Right ventricle myocardium superior (tissue), 1 donor: Measurements from ENCODE around the gene NEK8. TPM values are rescaled to one million over a fixed set of nuclear protein-coding genes. Genes with fewer than 3 reads are reported as not detected.

Experiments used
- ATAC-seq: fragments of 200-7000 bp; cut with Tn5 transposase; one replicate; pipeline ENCODE4 v1.9.1; 2020; ENCODE audit warnings: mild to moderate bottlenecking; ENCODE audit not compliant: poor library complexity
- DNase-seq: peaks from one replicate; pipeline ENCODE4 v3.0.0-alpha.2; 2020
- intact Hi-C: fragments of 100-400 bp; cut with DNase I; formaldehyde crosslinking; loops from one replicate; pipeline ENCODE4 v1.11.2; 2022
- long read RNA-seq: library from polyadenylated mRNA; unstranded; transcript quantifications from one replicate; pipeline ENCODE4 v2.0.0, GENCODE V29; 2021
- total RNA-seq: library from RNA; stranded (reverse); fragmentation: NEBNext Ultra II Directional; extraction: Animal tissue kit (Norgen Biotek cat#: 25700); gene quantifications from one replicate; pipeline ENCODE4 v1.2.1, GENCODE V29; 2021
- donor health status: DM: no; HTN: yes; CAD: no; lungs with severe emphysema.

NEK8 gene
- total RNA-seq, result 0.30 TPM
- long read RNA-seq, partial matches to known transcripts, result 0 of 4 reads
- long read RNA-seq, other reads (novel, unspliced or antisense), result 3 of 4 reads

DNA sequence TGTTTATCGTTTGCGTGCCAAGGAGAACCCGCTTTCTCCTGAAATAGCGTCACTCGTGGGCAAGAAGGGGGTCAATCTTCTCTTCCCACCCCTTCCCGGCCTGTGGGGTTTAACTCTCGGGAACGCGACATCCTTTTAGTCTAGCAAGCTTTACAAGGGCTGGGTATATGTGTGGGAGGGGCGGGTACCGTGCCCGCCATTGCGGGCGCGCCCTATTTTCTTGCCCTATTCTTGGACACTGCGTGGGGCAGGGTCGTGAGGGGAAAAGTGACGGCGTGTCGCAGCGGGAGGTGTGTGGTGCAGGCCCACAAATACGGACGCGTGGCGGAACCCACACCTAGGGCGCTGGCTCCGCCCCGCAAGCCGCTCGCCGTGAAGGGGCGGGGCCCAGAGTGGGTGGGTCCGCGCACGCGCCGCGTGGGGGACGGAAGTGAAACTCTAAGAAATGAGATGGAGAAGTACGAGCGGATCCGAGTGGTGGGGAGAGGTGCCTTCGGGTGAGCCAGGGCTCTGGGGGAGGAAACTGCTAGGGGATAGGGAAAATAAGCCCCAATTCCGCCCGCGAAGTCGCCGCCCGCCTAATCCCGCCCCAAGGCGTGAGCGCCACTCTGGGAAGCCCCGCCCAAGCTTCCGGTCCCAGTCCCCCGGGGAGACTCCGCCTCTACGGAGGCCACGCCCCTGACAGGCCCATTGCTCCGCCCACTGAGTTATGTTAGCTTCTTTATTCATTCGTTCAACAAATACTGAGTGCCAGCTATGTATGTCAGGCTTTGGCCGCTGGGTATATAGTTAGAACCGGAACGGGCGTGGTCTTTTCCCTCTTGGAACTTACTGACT lies at the start of gene NEK8:
TSS of gene NEK8 (plus strand) at position 425 of the 837 bp plus-strand sequence. CDS start at position 451, 26 bp downstream.
- peak; percentile 97 for DNase-seq
- intact Hi-C loops, result loop anchor here (5.0 to 10.0 kb wide), 2 partner anchors 224 to 376 kb away; partner anchors contain the start of gene PHF12
- ATAC-seq, result peak; percentile 84

DNA sequence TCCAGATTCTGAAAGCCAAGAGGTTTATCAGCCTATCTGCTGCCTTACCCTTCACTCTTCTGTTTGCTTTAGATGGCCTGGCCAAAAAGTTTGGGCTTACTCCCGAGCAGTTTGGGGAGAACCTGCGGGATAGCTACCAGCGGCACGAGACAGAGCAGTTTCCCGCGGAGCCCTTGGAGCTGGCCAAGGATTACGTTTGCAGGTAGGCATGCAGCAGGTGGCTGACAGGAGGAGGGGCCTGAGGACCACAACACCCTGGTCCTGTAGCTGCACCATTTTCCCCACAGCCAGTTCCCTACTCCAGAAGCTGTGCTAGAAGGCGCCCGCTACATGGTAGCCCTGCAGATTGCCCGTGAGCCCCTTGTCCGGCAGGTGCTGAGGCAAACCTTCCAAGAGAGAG lies 45.9 kb upstream of the NEK8 start:
- DNase-seq (no peak), ATAC-seq (no peak)
- intact Hi-C loops, result no loop called here

DNA sequence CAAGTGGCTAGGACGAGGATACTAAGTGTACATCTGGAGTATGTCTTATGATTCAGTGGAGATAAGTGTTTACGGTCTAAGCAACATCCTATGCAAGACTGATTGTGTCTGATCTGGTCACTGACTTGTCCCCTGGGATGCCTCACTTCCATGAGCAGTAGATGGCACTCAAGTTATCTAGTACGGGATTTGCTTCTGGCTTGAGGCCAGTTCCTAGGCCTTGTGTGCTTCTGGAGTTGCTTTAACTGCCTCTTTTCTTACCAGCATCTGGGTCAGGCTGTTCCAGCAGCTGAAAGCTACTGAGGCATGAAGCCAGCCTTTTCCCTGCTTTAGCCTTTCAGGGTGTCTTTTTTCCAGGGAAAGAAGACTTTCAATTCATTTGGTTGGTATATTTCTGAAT lies 43.6 kb upstream of the NEK8 start:
- DNase-seq (no peak), ATAC-seq (peak; percentile 34)
- intact Hi-C loops, result no loop called here

DNA sequence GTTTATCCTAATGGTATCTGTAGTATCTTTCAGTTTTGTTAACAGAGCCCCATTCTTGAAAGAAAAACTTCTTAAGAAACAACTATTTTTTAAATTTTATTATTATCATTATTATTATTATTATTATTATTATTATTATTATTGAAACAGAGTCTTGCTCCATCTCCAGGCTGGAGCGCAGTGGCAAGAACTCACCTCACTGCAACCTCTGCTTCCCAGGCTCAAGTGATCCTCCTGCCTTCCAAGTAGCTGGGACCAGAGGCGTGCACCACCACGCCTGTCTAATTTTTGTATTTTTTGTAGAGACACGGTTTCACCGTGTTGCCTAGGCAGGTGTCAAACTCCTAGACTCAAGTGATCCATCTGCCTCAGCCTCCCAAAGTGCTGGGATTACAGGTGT lies 43.2 kb upstream of the NEK8 start:
- DNase-seq (no peak), ATAC-seq (no peak)
- intact Hi-C loops, result no loop called here

DNA sequence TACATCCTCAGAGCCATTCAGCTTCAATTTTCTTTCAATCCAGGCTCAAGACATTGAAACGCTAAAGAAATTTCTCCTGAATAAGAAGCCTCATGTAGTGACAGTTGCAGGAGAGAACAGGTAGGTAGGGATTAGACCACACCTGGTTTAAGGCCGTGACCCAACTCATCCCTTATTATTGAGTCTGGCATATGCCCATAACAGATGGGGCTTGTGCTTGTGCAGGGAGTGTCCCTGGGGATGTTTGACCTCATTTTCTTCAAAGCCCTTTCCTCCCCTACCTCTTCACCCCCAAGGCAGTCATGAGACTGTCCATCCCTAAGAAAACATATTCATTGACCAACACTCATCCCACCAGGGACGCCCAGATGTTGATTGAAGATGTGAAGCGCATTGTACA lies 42.3 kb upstream of the NEK8 start:
- ATAC-seq, result no peak
- intact Hi-C loops, result no loop called here

DNA sequence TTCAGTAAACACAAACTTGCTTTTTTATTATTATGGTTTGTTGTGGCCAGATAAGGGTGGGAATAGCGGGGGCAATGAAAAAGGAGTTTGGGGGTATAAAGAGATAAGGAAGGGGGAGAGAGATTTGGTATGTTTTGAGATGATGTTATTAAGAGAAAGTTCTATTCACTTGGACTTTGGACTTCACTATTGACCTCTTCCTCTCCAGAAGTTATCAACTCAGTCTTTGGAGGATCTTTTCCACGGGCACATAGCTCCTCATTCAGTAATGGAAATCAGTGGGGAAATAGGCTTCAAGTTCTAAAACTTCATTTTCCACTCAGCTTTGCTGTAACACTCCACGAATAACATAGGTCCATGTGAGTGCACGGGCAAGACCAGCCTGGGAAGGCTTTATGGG lies 40.1 kb upstream of the NEK8 start:
- intact Hi-C loops, result no loop called here
- DNase-seq, result no peak
- ATAC-seq, result no peak

More for the DNA sequence above, 42.3 kb upstream of the NEK8 start:
- no peak for DNase-seq

DNA sequence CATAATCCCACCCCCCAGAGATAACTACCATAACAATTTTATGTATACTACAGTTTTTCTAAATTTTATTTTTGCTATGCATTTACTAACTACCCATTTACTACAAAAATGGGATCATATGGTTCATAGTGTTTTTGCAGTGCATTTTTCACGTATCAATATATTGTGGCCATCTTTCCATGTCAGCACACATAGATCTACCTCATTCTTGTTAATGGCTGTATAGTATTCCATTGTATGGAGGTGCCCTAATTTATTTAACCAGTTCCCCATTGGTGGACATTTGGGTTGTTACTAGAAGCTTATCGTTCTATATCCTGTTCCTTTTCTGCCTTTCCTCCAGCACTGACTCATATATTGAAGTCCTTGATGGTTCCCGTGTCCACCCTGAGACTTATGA lies 39.6 kb upstream of the NEK8 start:
- ATAC-seq (no peak), DNase-seq (no peak)
- intact Hi-C loops, result no loop called here

DNA sequence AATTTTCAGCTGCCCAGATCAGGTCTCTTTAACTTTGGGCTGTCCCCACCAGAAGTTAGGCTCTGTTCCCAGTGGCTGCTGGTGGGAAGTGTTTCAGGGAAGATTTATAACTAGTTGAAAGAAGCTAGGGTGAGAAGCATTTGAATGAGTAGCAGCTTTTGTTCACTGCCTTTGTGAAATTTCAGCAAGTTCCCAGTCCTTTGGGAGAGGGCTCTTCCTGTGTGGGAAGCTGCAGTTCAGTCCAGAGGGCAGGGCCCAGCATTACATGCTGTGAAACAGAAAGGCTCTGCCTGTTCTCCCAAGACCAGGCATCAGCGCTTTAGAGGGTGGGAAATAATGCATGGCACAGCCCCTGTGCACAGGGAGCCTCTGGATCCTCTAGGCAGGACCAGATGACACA lies 34.7 kb upstream of the NEK8 start:
- DNase-seq, result no peak
- no peak for ATAC-seq
- intact Hi-C loops, result no loop called here

DNA sequence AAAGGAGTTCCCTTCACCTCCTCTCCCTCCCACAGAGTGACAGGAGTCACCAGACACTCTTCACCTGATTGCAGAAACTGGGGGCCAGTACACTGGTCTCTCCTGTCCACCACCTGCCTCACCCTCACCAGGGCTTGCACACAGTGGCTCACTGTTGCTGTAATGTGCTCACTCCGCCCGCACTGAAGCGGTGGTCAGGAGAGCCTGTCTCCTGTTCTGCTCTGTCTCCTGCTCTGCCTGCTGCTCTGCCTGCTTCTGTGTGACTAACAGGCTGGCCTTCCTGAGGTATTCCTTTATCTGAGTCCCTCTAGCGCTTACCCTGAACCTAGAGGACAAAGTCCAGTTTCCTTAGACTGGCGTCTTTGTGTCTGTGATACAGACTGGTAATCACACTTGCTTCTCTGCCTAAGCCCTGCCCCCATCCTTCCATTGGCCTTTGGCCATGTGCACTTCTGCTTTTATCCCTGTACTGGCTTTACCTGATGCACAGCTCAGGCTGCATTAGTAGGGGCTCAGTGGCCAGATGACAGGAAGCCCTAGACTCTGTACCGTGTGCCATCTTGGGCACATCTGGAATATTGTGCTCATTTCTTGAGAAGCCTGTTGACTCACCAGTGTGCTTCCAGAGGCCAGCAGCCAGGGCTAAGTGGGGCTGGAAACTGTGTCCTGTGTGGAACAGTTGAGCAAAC lies 30.2 kb upstream of the NEK8 start:
- no peak for DNase-seq
- no peak for ATAC-seq
- intact Hi-C loops, result no loop called here

DNA sequence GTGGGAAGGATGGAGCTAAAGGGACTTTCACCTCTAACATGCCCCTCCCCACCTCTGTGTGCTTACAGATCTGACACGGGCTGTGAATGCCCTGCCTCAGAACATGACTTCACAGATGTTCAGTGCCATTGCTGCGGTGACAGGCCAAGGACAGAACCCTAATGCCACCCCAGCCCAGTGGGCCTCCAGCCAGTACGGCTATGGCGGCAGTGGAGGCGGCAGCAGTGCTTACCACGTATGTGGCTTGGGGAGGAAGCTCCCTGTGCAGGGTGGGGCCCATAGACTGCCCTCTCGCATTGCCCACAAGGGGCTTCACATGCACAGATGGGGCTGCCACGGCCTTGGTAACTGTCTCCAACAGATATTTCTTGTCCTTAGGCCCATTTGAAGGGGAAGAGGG lies 28.3 kb upstream of the NEK8 start:
- ATAC-seq (no peak), DNase-seq (peak; percentile 32)
- intact Hi-C loops, result no loop called here

DNA sequence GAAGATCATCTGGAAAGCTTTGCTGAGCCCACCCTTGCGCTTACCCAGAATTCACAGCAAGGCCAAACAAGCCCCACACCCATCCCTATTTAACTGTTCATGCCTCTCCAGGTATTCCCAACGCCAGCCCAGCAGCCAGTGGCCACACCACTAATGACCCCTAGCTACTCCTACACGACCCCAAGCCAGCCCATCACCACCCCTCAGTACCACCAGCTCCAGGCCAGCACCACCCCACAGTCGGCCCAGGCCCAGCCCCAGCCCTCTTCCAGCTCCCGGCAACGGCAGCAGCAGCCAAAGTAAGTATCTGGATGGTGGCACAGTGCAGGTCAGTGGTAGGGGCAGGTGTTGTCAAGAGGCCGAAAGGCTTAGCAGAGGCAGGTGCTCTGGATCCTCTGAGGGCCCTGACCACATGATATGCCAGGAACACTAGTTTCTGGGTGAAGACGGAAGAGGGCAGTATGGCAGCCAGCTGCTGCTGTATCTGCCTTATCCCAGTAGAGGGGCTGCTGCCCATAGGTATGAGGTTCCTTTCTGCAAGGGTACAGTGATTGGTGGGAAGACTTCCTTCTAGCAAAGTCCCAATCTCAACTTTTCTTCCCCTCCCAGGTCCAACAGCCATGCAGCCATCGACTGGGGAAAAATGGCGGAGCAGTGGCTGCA lies 27.6 kb upstream of the NEK8 start:
- no peak for ATAC-seq
- intact Hi-C loops, result no loop called here

DNA sequence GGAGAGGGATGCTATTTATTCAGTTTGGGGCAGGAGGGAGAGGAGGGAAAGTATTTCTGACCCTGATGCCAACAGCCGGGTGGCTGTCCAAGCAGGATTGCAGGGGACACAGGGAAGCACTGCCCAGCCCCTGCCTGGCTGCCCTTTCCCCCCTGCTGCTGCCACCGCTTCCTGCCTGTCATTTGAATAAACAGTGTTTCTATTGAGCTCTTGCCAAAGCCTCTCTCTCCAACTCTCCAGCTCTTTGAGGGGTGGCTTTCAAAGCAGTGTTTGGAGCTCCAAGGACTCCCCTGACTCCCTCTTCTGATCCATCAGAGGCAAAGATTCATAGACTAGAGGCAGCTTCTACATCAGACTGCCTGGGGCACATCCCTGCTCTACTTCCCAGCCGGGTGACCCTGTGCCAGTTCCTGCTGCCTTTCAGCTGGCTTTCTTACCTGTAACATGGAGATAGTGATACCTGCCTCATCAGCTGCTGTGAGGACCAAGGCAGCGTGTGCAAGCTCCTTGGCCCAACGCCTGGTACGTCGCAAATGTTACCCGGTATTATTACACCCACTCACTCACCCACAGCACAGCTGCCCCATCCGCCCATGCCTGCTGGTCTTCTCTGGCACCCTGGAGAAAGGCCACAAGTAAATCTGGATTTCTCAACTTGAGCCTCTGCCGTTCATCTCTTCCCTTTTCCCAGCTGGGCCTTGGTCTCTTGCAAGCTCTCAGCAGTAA lies 26.4 kb upstream of the NEK8 start:
- intact Hi-C loops, result no loop called here
- DNase-seq (peak; percentile 14), ATAC-seq (no peak)

More for the DNA sequence above, 27.6 kb upstream of the NEK8 start:
- peak; percentile 34 for DNase-seq

DNA sequence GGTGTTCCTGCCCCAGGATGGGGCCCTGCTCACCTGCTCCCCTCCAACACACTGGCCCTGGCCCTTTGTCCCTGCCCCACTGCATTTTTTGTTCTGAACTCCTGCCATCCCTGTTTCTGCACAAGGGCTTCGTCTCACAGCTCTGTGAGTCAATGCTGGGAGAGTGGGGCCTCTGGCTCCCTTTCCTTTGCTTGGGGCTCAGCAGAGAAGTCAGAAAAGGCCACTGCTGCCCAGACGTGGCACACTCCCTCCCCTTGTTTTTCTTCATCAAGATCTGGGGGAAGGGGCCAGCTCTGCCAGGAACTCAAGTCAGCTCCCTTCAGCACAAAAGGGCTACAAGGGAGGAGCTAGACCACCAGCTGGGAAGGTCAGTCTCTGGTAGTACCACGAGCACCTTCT lies 25.8 kb upstream of the NEK8 start:
- ATAC-seq (no peak), DNase-seq (no peak)
- intact Hi-C loops, result no loop called here

DNA sequence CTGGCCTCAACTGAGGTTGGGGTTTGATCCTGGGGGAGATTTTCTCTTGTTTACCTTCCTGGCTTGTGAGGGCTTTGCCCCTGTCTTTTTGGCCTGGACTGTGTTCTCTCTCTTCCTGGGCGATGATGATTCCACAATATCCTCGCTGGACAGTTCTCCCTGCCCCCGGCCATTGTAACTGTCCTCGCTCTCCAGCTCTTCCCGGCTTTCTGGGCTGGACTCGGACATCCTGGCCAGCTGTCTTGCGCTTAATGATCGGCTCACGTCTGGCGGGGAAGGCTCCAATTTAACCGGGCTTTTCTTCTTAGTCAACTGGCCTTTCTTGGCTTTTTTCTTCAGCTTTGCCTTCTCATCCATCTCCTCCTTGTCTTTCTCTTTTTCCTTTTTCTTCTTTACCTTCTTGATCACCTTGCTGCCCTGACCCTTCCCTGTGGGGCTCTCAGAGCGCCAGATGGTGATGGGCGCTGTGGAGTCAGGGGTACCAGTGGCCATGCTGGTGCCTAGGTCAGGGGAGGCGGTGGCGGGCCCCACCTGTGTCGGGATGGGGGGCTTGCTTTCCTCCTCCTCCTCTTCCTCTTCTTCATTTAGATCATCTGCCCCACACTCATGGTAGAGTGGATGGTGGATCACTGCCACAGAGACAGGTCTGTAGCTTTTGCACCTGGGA lies 24.9 kb upstream of the NEK8 start:
- DNase-seq (no peak), ATAC-seq (no peak)
- intact Hi-C loops, result no loop called here

DNA sequence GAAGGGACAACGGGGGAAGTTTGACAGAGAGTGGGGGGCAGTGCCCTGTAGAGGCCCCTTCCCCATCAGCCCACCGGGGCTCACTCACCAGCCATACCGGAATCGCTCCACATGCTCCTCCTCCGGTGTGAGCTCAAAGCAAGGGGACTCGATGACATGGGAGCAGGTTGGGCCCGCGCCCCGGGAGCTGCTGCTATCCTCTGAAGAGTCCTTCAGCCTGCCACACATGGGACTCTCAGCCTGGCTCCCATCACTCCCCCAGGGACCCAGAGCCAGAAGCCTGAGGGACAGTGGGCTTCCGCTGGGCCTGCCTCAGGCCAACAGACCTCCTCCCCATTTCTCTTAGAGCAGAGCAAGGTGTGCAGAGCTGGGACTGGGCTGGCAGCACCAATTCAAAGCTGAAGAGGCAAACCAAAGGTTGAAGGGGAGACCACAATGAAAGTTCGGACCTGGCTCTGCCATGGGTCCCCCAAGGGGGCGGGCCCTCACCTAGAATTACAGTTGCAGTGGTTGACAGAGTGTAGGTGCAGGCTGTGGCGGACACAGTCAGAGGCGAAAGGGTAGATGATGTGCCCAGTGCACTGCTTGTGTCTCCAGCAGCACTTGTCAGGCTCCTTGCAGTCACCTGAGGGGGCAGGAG lies 24.2 kb upstream of the NEK8 start:
- intact Hi-C loops, result no loop called here
- no peak for DNase-seq
- ATAC-seq, result no peak

DNA sequence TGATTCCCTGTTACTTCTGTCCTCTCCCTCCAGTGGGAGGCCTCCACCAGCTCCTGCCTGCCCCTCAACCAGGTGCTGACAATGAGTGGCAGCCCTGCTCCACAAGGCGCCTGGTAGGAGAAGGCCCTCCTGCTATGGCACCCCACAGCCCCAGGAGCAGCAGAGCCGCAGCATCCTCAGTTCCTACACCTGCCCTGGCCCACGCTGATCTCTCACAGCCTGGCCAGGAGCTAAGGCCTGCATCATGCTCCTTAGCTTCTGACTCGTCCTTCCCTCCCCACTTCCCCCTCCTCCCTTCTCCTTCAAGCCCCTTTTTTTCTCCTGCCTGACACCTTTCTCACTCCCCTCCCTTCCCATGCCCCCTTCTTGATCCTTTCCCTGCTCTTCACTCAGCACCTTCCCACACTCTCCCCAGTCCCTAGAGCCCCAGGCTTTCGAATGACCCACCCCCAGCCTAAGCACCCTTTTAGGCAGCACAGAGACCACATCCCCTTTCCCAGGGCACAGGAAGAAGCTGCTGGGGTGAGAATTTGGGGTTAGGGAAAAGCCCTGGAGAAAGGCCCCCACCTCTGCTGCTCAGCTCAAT lies 23.4 kb upstream of the NEK8 start:
- DNase-seq (no peak), ATAC-seq (no peak)
- intact Hi-C loops, result no loop called here

DNA sequence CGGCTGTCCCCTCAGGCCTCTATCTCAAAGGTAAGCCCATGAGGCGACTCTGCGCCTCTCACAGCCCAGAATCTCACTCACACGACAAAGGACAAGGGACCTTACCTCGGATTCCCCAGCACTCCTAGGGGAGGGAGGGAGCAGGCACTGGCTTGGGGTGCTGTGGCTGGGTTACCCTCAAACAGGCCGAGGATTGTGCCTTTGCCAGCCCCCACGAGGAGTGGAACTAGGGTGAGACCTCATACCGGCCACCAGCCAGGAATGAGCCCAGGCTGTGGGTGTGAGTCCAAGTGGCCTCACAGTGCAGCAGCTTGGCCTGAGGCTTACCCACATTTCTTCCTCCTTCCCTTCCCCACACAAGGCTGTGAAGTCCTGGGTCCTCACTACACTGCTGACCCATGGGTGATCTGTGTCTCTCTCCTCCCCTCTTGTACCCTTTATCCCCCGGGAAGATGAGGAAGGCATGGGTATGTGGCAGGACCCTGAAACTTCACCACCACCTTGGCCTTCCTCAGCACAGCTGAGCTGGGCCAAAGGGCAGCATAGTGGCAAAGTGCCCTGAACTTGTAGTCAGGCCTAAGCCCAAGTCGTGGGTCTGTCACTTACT lies 22.8 kb upstream of the NEK8 start:
- DNase-seq (no peak), ATAC-seq (no peak)
- intact Hi-C loops, result no loop called here
